Stimulated activated CD8-positive, alpha-beta memory T cell treated with anti-CD3 and anti-CD28 coated beads, Interleukin-4, amount 100 ng/mL, for 4 hours (primary cell): ENCODE results near the gene KCNAB2.

ENCODE experiments used
- DNase-seq, 2 donors: peaks; one replicate each; pipeline ENCODE4 v3.0.0-alpha.2; 2020; ENCODE audit warnings: low read depth in 2 of 2, low spot score in 1 of 2

KCNAB2 gene

GRCh38 chr1:6106321-6106731, 60.6 kb downstream of the KCNAB2 start:
- no peak for DNase-seq

- DNase-seq, result no peak
These were observed 61.3 kb downstream of the KCNAB2 start for GRCh38 chr1:6106977-6107376.

- DNase-seq, result no peak
These were observed 62.0 kb downstream of the KCNAB2 start for GRCh38 chr1:6107409-6108356.

GRCh38 chr1:6108476-6108875, 62.8 kb downstream of the KCNAB2 start:
- DNase-seq, result no peak

DNA sequence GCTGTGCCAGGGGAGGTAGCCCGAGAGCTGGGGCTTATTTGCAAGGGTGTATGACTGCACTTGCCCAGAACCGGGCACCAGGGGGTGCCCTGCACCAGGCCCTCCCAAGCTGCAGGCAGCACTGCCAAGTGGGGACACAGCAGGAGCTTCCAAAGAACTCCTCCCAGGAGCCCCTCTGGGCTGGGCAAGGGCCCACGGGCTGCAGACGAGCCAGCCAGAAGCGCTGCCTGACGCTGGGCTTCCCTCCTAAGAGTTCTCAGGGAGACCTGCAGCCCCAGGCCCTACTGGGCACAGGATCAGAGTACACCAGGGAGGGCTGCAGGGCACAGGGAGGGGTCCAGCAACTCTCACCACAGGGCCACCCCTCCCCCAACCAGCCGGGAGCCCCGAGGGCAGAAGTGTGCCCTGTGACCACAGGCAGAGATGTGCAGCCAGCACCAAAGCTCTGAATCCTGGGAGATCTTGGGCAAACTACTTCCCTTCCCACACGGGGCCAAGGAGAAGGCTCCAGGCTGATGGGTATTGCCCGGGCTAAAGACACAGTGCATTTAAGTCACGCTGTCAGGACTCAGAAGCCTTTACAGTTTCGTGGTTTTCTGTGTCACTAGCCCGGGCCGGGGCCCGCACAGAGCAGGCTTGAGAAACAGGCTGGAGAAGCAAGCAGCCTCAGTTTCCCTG, 63.4 kb downstream of the KCNAB2 start:
- DNase-seq, result no peak

- DNase-seq, result no peak
These were observed 64.0 kb downstream of the KCNAB2 start for GRCh38 chr1:6109688-6110087.

DNA sequence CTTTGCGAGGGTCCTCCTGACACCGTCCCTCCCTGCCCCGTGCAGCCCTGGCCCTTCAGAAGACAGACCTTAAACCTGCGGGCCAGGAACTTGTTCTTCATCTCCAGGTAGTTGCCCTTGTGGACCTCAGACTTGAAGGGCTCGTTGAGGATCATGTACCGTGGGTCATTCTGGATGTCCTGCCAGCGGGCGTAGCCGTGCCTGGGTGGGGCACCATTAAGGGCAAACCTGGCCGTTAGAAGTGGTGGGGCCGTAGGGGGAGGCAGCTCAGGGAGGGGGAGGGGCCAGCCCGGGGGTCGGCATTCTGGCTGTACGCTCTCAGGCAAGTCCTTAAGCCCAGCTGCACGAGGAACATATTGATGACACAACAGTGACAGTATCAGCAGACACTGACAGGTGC, 64.6 kb downstream of the KCNAB2 start:
- DNase-seq, result no peak

- DNase-seq, result no peak
These were observed 65.9 kb downstream of the KCNAB2 start for GRCh38 chr1:6111571-6111970.

DNA sequence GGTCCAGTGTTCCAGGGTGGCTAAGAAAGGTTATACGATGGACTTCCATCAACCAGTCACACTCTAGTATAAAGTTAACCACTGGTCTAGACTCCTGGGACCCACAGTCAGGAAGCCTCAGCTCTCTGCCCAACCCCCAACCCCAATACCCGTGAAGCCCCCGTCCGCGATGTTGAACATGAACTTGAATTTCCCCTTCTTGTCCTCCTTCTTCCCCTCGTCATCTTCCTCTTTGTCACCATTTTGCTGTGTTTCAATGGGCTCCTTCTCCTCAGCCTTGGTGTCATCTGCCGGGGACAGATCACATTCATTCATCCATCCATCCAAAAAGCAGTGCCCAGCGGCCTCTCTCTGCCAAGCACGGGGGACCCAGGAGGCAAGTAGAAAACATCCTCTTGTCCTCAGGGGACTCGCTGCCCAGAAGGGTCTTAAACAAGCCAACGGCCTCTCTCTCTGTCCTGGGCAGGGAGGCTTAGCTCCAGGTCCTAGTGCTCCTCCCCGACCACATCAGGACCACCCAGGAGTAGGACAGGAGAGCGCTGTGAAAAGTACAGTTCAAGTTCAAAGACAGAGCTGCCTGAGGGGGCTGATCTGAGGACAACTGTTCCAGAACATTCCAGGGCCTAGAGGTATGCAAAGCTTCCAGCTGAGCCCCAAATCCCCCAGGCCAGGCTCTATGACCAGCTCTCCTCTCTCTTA, 66.5 kb downstream of the KCNAB2 start:
- no peak for DNase-seq

DNA sequence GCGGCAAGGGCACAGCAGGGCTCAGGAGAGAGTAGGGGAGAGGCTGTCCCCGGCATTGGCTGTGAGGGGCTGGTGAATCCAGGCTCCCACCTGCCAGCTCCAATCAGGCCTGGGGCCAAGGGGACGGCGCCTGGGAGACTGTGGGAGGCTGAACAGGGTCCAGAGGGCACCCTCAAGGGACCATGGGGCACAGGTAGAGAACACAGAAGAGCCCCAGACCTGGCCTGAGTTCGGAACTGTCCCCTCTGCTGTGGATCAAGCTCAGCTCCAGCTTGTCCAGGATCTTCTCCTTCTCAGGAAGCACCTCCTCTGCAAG, 67.0 kb downstream of the KCNAB2 start:
- no peak for DNase-seq

GRCh38 chr1:6113116-6113515, 67.4 kb downstream of the KCNAB2 start:
- DNase-seq, result no peak

DNA sequence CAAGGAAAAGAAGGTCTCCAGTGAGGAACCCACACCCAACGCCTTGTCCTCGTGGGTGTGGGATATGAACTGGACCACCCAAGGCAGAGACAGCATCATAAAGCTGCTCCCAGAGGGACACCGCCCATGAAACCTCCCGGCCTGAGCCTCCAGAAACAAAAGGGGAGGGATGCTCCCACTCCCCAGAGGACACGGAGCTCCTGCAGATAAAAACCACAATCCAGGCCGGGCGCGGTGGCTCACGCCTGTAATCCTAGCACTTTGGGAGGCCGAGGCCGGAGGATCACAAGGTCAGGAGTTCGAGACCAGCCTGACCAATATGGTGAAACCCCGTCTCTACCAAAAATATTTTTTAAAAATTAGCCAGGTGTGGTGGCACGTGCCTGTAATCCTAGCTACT, 68.1 kb downstream of the KCNAB2 start:
- no peak for DNase-seq

- DNase-seq, result no peak
These were observed 70.4 kb downstream of the KCNAB2 start for GRCh38 chr1:6116137-6116536.

- DNase-seq, result no peak
These were observed 71.4 kb downstream of the KCNAB2 start for GRCh38 chr1:6117064-6117463.

GRCh38 chr1:6117624-6118023, 71.9 kb downstream of the KCNAB2 start:
- DNase-seq, result no peak

- DNase-seq, result no peak
These were observed 72.7 kb downstream of the KCNAB2 start for GRCh38 chr1:6118415-6118814.

- no peak for DNase-seq
These were observed 75.3 kb downstream of the KCNAB2 start for GRCh38 chr1:6121021-6121421.

DNA sequence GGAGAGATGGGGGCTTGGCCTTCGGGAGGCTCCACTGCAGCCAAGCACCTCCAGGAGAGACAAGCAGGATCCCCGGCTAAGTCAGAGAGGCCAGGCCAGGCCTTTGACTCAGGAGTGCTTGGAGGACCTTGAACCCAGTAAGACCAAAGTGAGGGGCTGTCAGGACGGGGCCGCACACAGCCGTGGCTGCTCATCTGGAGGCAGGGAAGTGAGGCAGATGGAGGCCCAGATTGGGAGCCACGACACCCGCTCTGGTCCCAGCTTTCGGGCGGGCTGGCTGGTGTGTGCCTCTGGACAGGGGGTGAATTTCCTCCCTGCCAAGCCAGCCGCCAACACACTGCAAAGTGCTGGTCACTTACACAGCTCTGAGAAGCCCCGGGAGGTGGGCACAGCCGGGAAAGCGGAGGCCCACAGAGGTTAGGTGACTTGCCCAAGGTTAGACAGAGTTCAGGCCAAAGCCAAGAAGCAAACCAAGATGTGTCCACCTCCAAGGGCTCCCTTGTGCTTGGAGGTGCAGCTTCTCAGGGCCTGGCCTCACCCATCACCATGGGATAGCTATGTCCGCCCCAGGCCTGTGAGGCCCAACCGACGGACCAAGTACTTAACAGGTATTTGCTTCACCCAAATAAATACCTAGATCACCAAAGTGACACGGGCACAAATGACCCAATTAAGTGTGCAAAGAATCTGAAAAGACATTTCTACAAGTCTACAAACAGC, 76.1 kb downstream of the KCNAB2 start:
- DNase-seq, result no peak

DNA sequence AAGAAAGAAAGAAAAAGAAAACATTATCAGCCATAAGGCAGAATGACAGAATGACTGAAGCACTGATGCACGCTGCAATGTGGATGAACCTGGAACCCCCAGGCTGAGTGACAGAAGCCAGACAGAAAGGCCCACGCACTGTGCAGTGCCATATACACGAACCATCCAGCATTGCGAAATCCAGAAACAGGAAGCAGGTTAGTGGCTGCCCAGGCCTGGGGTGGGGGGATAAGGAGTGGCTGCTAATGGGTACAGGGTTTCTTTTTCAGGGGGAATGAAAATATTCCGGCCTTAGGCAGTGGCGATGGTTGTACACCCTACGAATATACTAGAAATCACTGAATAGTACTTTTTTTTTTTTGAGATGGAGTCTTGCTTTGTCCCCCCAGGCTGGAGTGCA, 77.4 kb downstream of the KCNAB2 start:
- no peak for DNase-seq

DNA sequence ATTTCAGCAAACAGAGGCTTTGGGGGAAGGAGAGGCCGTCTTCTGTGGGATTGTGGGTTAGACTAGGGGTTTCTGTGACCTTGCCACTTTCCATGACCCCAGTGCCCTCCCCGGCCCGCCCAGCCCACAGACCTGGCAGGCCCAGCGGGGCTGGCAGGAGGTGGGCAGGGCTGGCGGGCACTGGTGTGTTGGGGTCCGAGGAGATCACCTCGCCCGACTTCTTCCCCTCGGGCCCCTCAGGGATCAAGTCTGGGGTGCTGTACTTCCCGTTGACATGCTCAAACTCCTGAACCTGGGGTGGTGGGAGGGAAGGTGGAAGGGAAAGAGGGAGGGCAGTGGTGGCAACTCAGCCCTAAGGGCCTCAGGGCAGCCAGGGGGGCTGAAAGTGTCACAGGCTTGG, 78.1 kb downstream of the KCNAB2 start:
- no peak for DNase-seq

GRCh38 chr1:6124341-6124740, 78.7 kb downstream of the KCNAB2 start:
- DNase-seq, result no peak
